Neural progenitor cell (in vitro differentiated cells): ENCODE results near the gene SPATA16. TPM values are rescaled to one million over a fixed set of nuclear protein-coding genes. Genes with fewer than 3 reads are reported as not detected.

ENCODE experiments used
- DNase-seq: peaks from one replicate; pipeline ENCODE4 v3.0.0-alpha.2; 2016; ENCODE audit warnings: low spot score
- H2AFZ ChIP-seq: fragments of 200-600 bp; sonication (generic); replicated peaks from 2 replicates; pipeline ENCODE4 v1.6.1; 2016; ENCODE audit warnings: antibody characterized with exemption
- H3F3A ChIP-seq: fragments of 200-600 bp; sonication (generic); 2 replicates; pipeline ENCODE4 v1.6.1; 2016; ENCODE audit warnings: antibody characterized with exemption, low read depth
- H3K27ac ChIP-seq: fragments of 200-600 bp; sonication (generic); 2 replicates; pipeline ENCODE4 v1.5.1; 2016; ENCODE audit warnings: mild to moderate bottlenecking
- H3K27me3 ChIP-seq: fragments of 200-600 bp; sonication (generic); 2 replicates; pipeline ENCODE4 v1.6.1; 2016; ENCODE audit warnings: mild to moderate bottlenecking, moderate library complexity
- H3K36me3 ChIP-seq: fragments of 200-600 bp; sonication (generic); 2 replicates; pipeline ENCODE4 v1.5.1; 2016
- H3K4me1 ChIP-seq: fragments of 200-600 bp; sonication (generic); 2 replicates; pipeline ENCODE4 v1.6.1; 2016; ENCODE audit warnings: mixed run types
- H3K4me2 ChIP-seq: fragments of 200-600 bp; sonication (generic); 2 replicates; pipeline ENCODE4 v1.6.1; 2016
- H3K4me3 ChIP-seq: fragments of 200-600 bp; sonication (generic); 2 replicates; pipeline ENCODE4 v1.5.1; 2016
- H3K79me2 ChIP-seq: fragments of 200-600 bp; sonication (generic); 2 replicates; pipeline ENCODE4 v1.6.1; 2016; ENCODE audit warnings: low read depth
- H3K9ac ChIP-seq: fragments of 200-600 bp; sonication (generic); 2 replicates; pipeline ENCODE4 v1.6.1; 2016
- H3K9me3 ChIP-seq: fragments of 200-600 bp; sonication (generic); 2 replicates; pipeline ENCODE4 v1.5.1; 2016; ENCODE audit warnings: low read depth
- H4K20me1 ChIP-seq: fragments of 200-600 bp; sonication (generic); 2 replicates; pipeline ENCODE4 v1.6.1; 2016; ENCODE audit warnings: low read depth
- H3K27ac Mint-ChIP-seq: 3 replicates; pipeline ENCODE4 v1.8.0; 2021; ENCODE audit warnings: mixed read lengths
- H3K27me3 Mint-ChIP-seq: 2 replicates; pipeline ENCODE4 v1.8.0; 2022; ENCODE audit warnings: low read depth, mild to moderate bottlenecking, inconsistent platforms, moderate library complexity, mixed read lengths; ENCODE audit not compliant: insufficient read depth
- H3K36me3 Mint-ChIP-seq: 3 replicates; pipeline ENCODE4 v1.8.0; 2021; ENCODE audit warnings: mixed read lengths
- H3K4me1 Mint-ChIP-seq: 3 replicates; pipeline ENCODE4 v1.8.0; 2021; ENCODE audit warnings: mixed read lengths
- H3K4me3 Mint-ChIP-seq: 3 replicates; pipeline ENCODE4 v1.8.0; 2021; ENCODE audit warnings: mild to moderate bottlenecking, moderate library complexity, mixed read lengths
- H3K9me3 Mint-ChIP-seq: 3 replicates; pipeline ENCODE4 v1.8.0; 2020; ENCODE audit warnings: mixed read lengths
- EZH2 ChIP-seq: fragments of 200-600 bp; sonication (generic); IDR thresholded peaks from 2 replicates; pipeline ENCODE4 v1.6.1; 2017; ENCODE audit warnings: antibody characterized with exemption, mild to moderate bottlenecking, moderate library complexity
- EZH2phosphoT487 ChIP-seq: fragments of 200-600 bp; sonication (generic); IDR thresholded peaks from 2 replicates; pipeline ENCODE4 v1.6.1; 2017; ENCODE audit warnings: antibody characterized with exemption
- total RNA-seq: library from RNA; depleted of rRNA; stranded (reverse); fragments of >200 nt; gene quantifications from 2 replicates; pipeline ENCODE4 v1.2.3, GENCODE V29; 2015; ENCODE audit warnings: low replicate concordance
- TF ChIP-seq, protein P1 (sequence below): fragments of 200-600 bp; sonication (generic); IDR thresholded peaks from 2 replicates; pipeline ENCODE4 v1.5.1; 2017; ENCODE audit warnings: antibody characterized with exemption, mild to moderate bottlenecking

Gene SPATA16
- total RNA-seq, 1 donor from 2014 or later: not detected

DNA sequence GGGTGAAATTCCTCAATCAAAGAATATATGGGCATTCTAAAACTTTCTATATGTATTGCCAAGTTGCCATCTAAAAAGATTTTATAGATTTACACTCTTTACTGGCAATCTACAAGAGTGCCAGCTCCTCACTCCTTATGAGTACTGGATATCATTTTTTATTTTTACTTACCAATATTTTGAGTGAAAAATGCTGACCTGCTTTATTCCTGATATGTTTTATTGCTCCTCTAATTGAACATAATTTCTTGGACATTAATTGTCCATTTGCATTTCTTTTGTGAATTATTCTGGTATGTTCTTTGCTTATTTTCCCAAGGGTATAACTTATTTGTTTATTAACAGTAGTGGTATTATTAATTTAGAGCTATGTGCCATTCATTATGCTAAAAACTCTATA is 293.7 kb downstream of the SPATA16 start:
- Mint-ChIP-seq H3K4me3 (no peak overlapping the region), H3K36me3 (peaks cover 2% of the 10 kb centered on the region)

DNA sequence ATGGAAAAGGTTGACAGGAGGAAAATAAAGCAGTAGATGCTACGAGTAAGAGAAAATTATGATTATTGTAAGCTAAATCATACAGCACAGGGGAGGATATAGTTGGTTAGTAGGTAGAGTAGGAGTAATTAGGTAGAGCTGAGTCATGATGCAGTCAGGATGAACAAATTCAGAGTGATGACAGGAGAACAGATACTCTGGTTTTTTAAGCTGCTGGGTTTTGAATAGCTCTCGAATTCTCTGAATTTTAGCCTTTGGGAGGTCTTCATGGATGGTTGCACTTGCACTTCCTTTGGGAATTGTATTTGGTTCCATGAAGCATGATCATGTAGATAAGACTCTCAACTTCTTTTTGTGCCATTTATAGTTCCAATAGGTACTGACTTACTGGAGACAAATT is 294.3 kb downstream of the SPATA16 start:
- Histone ChIP-seq H3K27me3 (no peaks in the 10 kb centered on the region), H3K27ac (no peak overlapping the region), H3K4me1 (peaks cover 11% of the 10 kb centered on the region), H4K20me1 (no peaks in the 10 kb centered on the region), H3F3A (no peaks in the 10 kb centered on the region), H3K9me3 (no peaks in the 10 kb centered on the region), H2AFZ (no peak overlapping the region), H3K36me3 (no peaks in the 10 kb centered on the region), H3K79me2 (no peaks in the 10 kb centered on the region), H3K4me3 (no peak overlapping the region), H3K9ac (no peak overlapping the region), H3K4me2 (no peak overlapping the region)
- no peak overlapping the region for H3K4me3 Mint-ChIP-seq
- H3K36me3 Mint-ChIP-seq: peaks cover 2% of the 10 kb centered on the region
- peaks cover 8% of the 10 kb centered on the region for H3K9me3 Mint-ChIP-seq
- no peak for DNase-seq
- no peaks in the 10 kb centered on the region for H3K27me3 Mint-ChIP-seq
- H3K27ac Mint-ChIP-seq: no peak overlapping the region
- H3K4me1 Mint-ChIP-seq: peaks cover 13% of the 10 kb centered on the region
- TF ChIP-seq EZH2 (no peak), EZH2phosphoT487 (no peak)
- TF ChIP-seq, protein P1, sequence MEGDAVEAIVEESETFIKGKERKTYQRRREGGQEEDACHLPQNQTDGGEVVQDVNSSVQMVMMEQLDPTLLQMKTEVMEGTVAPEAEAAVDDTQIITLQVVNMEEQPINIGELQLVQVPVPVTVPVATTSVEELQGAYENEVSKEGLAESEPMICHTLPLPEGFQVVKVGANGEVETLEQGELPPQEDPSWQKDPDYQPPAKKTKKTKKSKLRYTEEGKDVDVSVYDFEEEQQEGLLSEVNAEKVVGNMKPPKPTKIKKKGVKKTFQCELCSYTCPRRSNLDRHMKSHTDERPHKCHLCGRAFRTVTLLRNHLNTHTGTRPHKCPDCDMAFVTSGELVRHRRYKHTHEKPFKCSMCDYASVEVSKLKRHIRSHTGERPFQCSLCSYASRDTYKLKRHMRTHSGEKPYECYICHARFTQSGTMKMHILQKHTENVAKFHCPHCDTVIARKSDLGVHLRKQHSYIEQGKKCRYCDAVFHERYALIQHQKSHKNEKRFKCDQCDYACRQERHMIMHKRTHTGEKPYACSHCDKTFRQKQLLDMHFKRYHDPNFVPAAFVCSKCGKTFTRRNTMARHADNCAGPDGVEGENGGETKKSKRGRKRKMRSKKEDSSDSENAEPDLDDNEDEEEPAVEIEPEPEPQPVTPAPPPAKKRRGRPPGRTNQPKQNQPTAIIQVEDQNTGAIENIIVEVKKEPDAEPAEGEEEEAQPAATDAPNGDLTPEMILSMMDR: no peak

More for the DNA sequence above, 293.7 kb downstream of the SPATA16 start:
- Histone ChIP-seq H3K9me3 (no peaks in the 10 kb centered on the region), H3K4me2 (no peak overlapping the region), H3K79me2 (no peaks in the 10 kb centered on the region), H3F3A (no peaks in the 10 kb centered on the region), H3K27ac (no peak overlapping the region), H3K9ac (no peak overlapping the region), H3K4me3 (no peak overlapping the region), H3K27me3 (no peaks in the 10 kb centered on the region), H2AFZ (no peak overlapping the region), H3K4me1 (peaks cover 11% of the 10 kb centered on the region), H3K36me3 (no peaks in the 10 kb centered on the region), H4K20me1 (no peaks in the 10 kb centered on the region)
- Mint-ChIP-seq H3K9me3 (peaks cover 6% of the 10 kb centered on the region), H3K27ac (no peak overlapping the region), H3K27me3 (no peaks in the 10 kb centered on the region), H3K4me1 (peaks cover 13% of the 10 kb centered on the region)
- DNase-seq: no peak
- TF ChIP-seq, protein P1: no peak
- TF ChIP-seq EZH2 (no peak), EZH2phosphoT487 (no peak)

DNA sequence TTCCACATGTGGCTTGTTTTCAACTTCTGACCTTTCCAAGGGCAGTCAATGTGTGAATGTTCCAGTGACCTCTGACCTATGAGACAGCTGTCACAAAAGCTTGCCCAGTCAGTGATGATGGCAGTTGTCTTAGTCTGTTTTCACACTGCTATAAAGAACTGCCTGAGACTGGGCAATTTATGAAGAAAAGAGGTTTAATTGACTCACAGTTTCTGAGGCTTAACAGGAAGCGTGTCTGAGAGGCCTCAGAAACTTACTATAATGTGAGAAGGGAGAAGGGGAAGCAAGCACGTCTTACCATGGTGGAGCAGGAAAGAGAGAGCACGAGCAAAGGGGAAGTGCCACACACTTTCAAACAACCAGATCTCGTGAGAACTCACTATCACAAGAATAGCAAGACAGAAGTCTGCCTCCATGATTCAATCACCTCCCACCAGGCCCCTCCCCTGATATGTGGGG is 294.9 kb downstream of the SPATA16 start:
- Histone ChIP-seq H3K27ac (no peak overlapping the region), H3K27me3 (no peaks in the 10 kb centered on the region), H3F3A (no peaks in the 10 kb centered on the region), H3K36me3 (no peaks in the 10 kb centered on the region), H3K4me2 (no peak overlapping the region), H3K4me3 (no peak overlapping the region), H3K9me3 (no peaks in the 10 kb centered on the region), H3K9ac (no peak overlapping the region), H3K79me2 (no peaks in the 10 kb centered on the region), H3K4me1 (peaks cover 11% of the 10 kb centered on the region), H2AFZ (no peak overlapping the region), H4K20me1 (no peaks in the 10 kb centered on the region)
- DNase-seq: no peak
- Mint-ChIP-seq H3K9me3 (peaks cover 9% of the 10 kb centered on the region), H3K27me3 (no peaks in the 10 kb centered on the region), H3K4me1 (peaks cover 13% of the 10 kb centered on the region), H3K27ac (no peak overlapping the region), H3K36me3 (peaks cover 2% of the 10 kb centered on the region), H3K4me3 (no peak overlapping the region)
- TF ChIP-seq, protein P1: no peak
- TF ChIP-seq EZH2phosphoT487 (no peak), EZH2 (no peak)
